GM19468 (cell line): Measurements from ENCODE around the gene APH1A.
A peak's percentile ranks its signal among the peaks of the same experiment; 100 is the strongest.
"Not testable (repeated sequence)": the region's sequence is repeated elsewhere in the genome, so short reads cannot be mapped to it uniquely, and the experiment has no call there.

Source experiments
- ATAC-seq: cut with Tn5 transposase; IDR thresholded peaks from one replicate; pipeline ENCODE4 v1.9.1; 2021; ENCODE audit warnings: mild to moderate bottlenecking, moderate library complexity, moderate number of reproducible peaks; ENCODE audit not compliant: unreplicated experiment; ENCODE audit errors: extremely low read depth

APH1A gene

DNA sequence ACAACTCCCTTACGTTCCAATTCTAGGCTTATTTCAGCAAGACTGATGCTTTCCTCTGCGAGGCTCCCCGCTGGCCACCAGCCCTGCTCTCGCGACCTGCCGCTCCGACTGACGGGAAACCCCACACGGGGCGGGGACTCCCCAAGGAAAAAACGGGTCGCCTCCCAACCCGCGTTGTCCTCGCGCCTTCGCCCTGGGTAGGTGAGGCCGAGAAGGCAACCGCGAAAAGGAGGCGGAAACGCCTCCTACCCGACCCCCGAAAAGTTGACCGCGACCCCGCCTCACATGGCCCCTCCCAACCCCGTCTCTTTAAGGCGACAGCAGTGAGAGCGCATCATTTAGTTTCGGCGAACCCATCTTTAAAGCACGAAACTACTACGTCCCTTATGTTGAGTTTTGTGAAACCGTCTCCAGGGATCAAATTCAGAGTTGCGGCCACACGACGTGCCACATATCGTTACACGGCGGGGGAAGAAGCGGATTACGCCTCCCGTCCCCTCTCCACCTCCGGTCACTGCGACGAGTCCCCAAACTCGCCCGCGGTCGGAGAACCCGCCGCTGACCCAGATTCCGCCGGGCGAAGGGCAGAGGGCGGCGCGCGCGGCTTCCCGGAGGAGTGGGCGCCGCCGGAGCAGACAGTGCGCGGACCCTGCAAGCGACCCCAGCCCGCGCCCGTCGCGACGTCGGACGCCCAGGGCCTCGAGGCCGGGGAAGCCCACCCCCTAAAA, 34.1 kb downstream of the APH1A start:
- peak; percentile 13 for ATAC-seq

GRCh38 chr1:150234309-150234565, 34.6 kb downstream of the APH1A start:
- no peak for ATAC-seq

GRCh38 chr1:150233359-150234308, 35.2 kb downstream of the APH1A start:
- ATAC-seq, result no peak

DNA sequence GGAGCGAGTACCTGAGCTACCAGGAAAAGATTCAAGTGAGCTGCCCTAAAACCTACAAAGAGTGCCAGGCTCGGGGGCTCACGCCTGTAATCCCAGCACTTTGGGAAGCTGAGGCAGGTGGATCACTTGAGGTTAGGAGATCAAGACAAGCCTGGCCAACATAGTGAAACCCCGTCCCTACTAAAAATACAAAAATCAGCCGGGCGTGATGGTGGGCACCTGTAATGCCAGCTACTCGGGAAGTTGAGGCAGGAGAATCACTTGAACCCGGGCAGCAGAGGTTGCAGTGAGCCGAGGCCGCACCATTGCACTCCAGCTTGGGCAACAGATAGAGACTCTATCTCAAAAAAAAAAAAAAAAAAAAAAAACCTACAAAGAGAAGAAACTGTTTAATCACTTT, 35.9 kb downstream of the APH1A start:
- ATAC-seq, result not testable (repeated sequence)

GRCh38 chr1:150228246-150228645, 40.6 kb downstream of the APH1A start:
- not testable (repeated sequence) for ATAC-seq

DNA sequence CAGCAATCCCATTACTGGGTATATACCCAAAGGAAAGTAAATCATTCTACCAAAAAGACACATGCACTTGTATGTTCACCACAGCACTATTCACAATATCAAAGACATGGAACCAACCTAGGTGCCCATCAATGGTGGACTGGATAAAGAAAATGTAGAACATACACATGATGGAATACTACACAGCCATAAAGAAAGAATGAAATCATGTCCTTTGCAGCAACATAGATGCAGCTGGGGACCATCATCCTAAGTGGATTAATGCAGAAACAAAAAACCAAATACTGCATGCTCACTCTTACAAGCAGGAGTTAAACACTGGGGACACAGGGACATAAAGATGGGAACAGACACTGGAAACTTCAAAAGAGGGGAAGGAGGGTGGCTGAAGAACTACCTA, 41.6 kb downstream of the APH1A start:
- no peak for ATAC-seq

- no peak for ATAC-seq
Observed at GRCh38 chr1:150226486-150226885, 42.3 kb downstream of the APH1A start.

- ATAC-seq, result no peak
Observed at GRCh38 chr1:150225546-150225945, 43.3 kb downstream of the APH1A start.

DNA sequence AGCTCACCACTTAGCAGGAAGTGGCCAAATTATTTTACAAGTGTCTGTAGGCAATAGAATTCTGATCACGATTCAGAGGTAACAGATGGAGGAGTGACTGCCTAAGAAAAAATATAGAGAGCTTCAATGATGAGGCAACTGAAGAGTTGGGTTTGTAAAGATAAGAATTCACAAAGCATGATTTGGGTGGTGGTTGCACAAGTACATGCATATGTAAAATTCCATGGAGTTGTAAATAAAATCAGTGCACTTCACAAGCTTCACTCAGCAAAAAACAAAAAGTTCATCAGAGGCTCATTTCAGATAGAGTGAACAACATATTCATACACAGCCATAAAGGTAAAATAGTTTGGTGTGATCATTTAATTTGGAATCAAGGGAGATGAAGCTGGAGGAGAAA, 43.8 kb downstream of the APH1A start:
- no peak for ATAC-seq

DNA sequence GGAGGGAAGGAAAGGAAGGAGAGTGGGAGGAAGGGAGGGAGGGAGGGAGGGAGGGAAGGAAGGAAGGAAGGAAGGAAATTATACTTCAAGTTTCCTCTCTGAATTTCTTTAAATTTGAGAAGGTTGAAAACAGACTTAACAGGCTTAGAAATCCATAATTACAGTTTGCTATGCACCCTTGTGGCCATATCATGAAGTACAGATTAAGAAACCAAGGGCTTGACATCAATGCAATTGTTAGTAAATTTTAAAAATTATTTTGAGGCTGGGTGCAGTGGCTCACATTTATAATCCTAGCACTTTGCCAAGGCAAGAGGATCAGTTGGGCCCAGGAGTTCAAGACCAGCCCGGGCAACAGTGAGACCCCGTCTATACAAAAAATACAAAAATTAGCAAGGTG, 47.3 kb downstream of the APH1A start:
- ATAC-seq, result no peak

GRCh38 chr1:150215855-150216254, 53.0 kb downstream of the APH1A start:
- ATAC-seq, result not testable (repeated sequence)
